Stomach (tissue), 19 donors: ENCODE data around the gene FUT8. TPM values are rescaled to one million over a fixed set of nuclear protein-coding genes. Genes with fewer than 3 reads are reported as not detected.

Source experiments
- DNase-seq, 2 donors: peaks; one replicate each; pipeline versions ENCODE4 v3.0.0 to v3.0.0-alpha.2; 2013 to 2019
- H3K27ac ChIP-seq, 5 donors: fragments of 200-600 bp in 4 of 5; sonication (generic) in 4 of 5; one replicate each; pipeline ENCODE4 v1.5.1; 2013 to 2019; ENCODE audit warnings: mild to moderate bottlenecking in 1 of 5, moderate library complexity in 1 of 5
- H3K27me3 ChIP-seq, 3 donors: fragments of 200-600 bp; sonication (generic); one replicate each; pipeline ENCODE4 v1.5.1; 2017 to 2019; ENCODE audit warnings: mixed run types in 1 of 3
- H3K36me3 ChIP-seq, 4 donors: fragments of 200-600 bp; sonication (generic); 1 replicate in 3 of 4; 2 replicates in 1 of 4; pipeline ENCODE4 v1.5.1; 2016 to 2019
- H3K4me1 ChIP-seq, 4 donors: fragments of 200-600 bp; sonication (generic); one replicate each; pipeline ENCODE4 v1.5.1; 2016 to 2019
- H3K4me3 ChIP-seq, 4 donors: fragments of 200-600 bp; sonication (generic) in 3 of 4; one replicate each; pipeline ENCODE4 v1.5.1; 2016 to 2019; ENCODE audit warnings: mild to moderate bottlenecking in 1 of 4
- H3K9me3 ChIP-seq, 4 donors: fragments of 200-600 bp; sonication (generic); one replicate each; pipeline ENCODE4 v1.5.1; 2016 to 2019
- EP300 ChIP-seq: sonication (generic); formaldehyde crosslinking; IDR thresholded peaks from one replicate; pipeline ENCODE4 v1.6.1; 2017; ENCODE audit warnings: antibody characterized with exemption
- POLR2A ChIP-seq, 4 donors: fragments of 450-650 bp; IDR thresholded peaks; one replicate each; pipeline ENCODE4 v1.6.1; 2016; ENCODE audit warnings: antibody characterized with exemption in 4 of 4, control low read depth in 2 of 4, mild to moderate bottlenecking in 1 of 4, moderate library complexity in 1 of 4
- POLR2AphosphoS5 ChIP-seq, 3 donors: sonication (generic); formaldehyde crosslinking; IDR thresholded peaks; one replicate each; pipeline ENCODE4 v1.6.1; 2016; ENCODE audit warnings: antibody characterized with exemption in 3 of 3
- WGBS, 5 donors: extraction: QIAGEN DNeasy Blood & Tissue Kit in 3 of 5; methylation state at CpG; one replicate each; pipeline versions ENCODE4 v1.1.5 to v1.1.7; 2013 to 2018; 5-methylcytosine and 5-hydroxymethylcytosine counted together
- intact Hi-C: fragments of 100-400 bp; cut with DNase I; formaldehyde crosslinking; loops from one replicate; pipeline ENCODE4 v1.15.1; 2023; ENCODE audit warnings: low total_unique reads
- long read RNA-seq, 10 donors: transcript quantifications; one replicate each; lab custom pipeline, GENCODE V29; 2026
- polyA plus RNA-seq, 3 donors: library from polyadenylated mRNA; stranded (reverse); fragments of 200-250 nt; gene quantifications; one replicate each; pipeline ENCODE4 v1.2.3, GENCODE V29; 2013
- total RNA-seq, 5 donors: library from RNA; depleted of rRNA; stranded (reverse); fragments of >200 nt; gene quantifications; one replicate each; pipeline versions ENCODE4 v1.1.0 to v1.2.3, GENCODE V29; 2014 to 2016
- TF ChIP-seq, protein P1 (sequence below), 7 experiments: fragments of 450-650 bp in 4 of 7; fragments of 200-600 bp in 3 of 7; sonication (generic) in 3 of 7; IDR thresholded peaks; one replicate each; pipeline ENCODE4 v1.5.1; 2016 to 2019; ENCODE audit warnings: antibody characterized with exemption in 7 of 7, control low read depth in 2 of 7, mild to moderate bottlenecking in 1 of 7
- donor health status: healthy with polysubstance abuse.
- donor health status: Bipolar disorder and iron deficiency.
- donor health status: healthy.

Gene FUT8
- 100 to 1,000 TPM in 2 of 5 donors, 10 to 100 TPM in 3; 25.5 to 175 (median 95.5) TPM for total RNA-seq
- polyA plus RNA-seq, result 10 to 100 TPM; 17.4 to 24.3 (median 20.0) TPM
- long read RNA-seq, donor 1, full-length matches to known transcripts, result 1 of 1 reads
- long read RNA-seq, donor 1, partial matches to known transcripts, result 0 of 1 reads
- long read RNA-seq, donor 1, other reads (novel, unspliced or antisense), result 0 of 1 reads
- long read RNA-seq, donor 2, full-length matches to known transcripts, result 1 of 1 reads
- long read RNA-seq, donor 2, partial matches to known transcripts, result 0 of 1 reads
- long read RNA-seq, donor 2, other reads (novel, unspliced or antisense), result 0 of 1 reads
- long read RNA-seq, donor 3, full-length matches to known transcripts, result 2 of 2 reads
- long read RNA-seq, donor 3, partial matches to known transcripts, result 0 of 2 reads
- long read RNA-seq, donor 3, other reads (novel, unspliced or antisense), result 0 of 2 reads
- long read RNA-seq, donor 4, result 0 reads
- long read RNA-seq, donor 5, partial matches to known transcripts, result 0 of 1 reads
- long read RNA-seq, donor 5, other reads (novel, unspliced or antisense), result 0 of 1 reads
- long read RNA-seq, donor 6, full-length matches to known transcripts, result 4 of 23 reads
- long read RNA-seq, donor 6, partial matches to known transcripts, result 0 of 23 reads
- long read RNA-seq, donor 6, other reads (novel, unspliced or antisense), result 19 of 23 reads
- long read RNA-seq, donor 7, full-length matches to known transcripts, result 1 of 1 reads
- long read RNA-seq, donor 7, partial matches to known transcripts, result 0 of 1 reads
- long read RNA-seq, donor 7, other reads (novel, unspliced or antisense), result 0 of 1 reads
- long read RNA-seq, donor 8, full-length matches to known transcripts, result 2 of 2 reads
- long read RNA-seq, donor 8, partial matches to known transcripts, result 0 of 2 reads
- long read RNA-seq, donor 8, other reads (novel, unspliced or antisense), result 0 of 2 reads
- long read RNA-seq, donor 9, full-length matches to known transcripts, result 1 of 1 reads
- long read RNA-seq, donor 9, partial matches to known transcripts, result 0 of 1 reads
- long read RNA-seq, donor 9, other reads (novel, unspliced or antisense), result 0 of 1 reads
- long read RNA-seq, donor 10, result 0 reads

DNA sequence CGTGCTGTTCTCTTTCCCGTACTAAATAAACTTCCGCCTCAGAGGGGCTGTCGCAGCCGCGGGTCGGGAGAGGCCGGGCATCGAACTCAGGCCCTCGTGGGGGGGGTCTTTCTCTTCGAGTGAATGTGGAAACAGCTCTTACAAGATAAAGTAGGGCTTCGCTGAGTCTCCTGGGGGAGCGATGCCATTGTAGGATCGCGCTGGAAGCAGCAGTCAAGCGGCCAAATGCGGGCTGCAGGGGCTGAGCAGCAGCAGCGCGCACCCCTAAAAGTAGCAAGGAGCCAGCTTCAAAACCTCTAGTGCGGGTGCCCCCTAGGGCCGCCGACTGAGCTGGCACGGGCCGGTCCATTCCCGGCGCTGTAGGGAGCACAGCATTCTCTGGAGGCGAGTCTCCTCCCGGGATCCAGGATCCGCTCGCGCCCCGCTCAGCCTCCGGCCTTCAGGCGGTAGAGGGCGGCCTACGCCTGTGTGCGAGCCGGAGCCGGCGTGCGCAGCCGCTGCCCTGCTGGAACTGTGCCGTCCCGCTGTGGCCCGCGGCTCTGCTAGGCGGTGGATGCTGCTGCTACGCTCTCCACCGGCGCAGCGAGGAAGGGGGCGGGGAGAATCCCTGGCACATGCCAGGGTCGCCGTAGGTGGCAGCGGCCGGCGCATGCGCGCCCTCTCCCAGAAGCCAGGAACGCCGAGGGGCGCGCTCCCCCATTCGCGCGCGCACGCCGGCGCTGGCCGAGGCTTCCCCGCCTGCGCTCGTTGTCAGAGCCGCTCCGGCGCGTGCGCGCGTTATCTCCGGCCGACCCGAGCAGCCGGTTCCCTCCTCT lies at the start of gene FUT8:
Gene FUT8, plus strand, starts transcription at position 699 of the 815 bp plus-strand sequence. CDS start 148,834 bp downstream, outside the sequence.
- 0 to 1% (median 0%) methylated on average over 14 to 85 of the region's 85 CpGs for WGBS, 5 donors

DNA sequence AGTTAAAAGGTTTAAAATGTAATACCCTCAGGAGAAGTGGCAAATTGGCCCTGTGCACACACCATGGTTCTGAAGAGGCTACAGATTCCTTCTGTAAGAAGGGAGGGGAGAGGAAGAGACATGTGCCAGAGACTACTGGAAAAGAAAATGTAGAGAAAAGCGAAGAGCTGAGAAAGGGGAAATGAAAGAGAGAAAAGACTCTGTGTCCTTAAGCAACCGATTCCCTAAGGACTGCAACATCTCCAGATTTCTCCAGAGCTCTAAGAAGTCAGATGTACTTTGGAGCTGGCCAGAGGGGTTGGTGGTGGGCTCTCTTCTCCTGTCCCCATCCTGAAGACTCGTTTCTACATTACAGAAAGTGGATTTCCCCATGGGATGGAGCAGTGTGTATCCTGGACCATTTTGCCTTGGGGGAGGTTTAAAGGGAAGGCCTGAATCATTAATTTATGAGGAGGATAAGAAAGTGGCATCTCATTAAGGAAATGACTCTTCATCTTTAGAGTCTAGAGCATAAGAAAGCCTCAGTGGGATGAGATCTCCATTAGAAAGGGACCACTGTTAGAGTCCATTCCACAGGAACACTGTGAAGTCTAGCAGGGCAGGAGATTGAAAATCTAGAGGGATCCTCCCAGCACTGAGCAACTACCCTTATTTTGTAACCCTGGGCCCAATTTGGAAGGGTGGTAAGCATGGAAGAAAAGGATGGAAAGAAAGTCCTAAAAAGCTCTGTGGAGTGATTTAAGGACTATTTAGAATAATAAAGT lies 45.5 kb upstream of the FUT8 start:
- H3K4me1 ChIP-seq, result peaks cover under 1 to 12% (median 7%) of the 10 kb centered on the region in 4 donors
- H3K9me3 ChIP-seq, result no peaks in the 10 kb centered on the region
- TF ChIP-seq, protein P1, sequence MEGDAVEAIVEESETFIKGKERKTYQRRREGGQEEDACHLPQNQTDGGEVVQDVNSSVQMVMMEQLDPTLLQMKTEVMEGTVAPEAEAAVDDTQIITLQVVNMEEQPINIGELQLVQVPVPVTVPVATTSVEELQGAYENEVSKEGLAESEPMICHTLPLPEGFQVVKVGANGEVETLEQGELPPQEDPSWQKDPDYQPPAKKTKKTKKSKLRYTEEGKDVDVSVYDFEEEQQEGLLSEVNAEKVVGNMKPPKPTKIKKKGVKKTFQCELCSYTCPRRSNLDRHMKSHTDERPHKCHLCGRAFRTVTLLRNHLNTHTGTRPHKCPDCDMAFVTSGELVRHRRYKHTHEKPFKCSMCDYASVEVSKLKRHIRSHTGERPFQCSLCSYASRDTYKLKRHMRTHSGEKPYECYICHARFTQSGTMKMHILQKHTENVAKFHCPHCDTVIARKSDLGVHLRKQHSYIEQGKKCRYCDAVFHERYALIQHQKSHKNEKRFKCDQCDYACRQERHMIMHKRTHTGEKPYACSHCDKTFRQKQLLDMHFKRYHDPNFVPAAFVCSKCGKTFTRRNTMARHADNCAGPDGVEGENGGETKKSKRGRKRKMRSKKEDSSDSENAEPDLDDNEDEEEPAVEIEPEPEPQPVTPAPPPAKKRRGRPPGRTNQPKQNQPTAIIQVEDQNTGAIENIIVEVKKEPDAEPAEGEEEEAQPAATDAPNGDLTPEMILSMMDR (IDR thresholded peaks at IDR 0.05), result no peak
- TF ChIP-seq POLR2AphosphoS5 (IDR thresholded peaks at IDR 0.05) (no peak), EP300 (no peak), POLR2A (IDR thresholded peaks at IDR 0.05) (no peak)
- H3K4me3 ChIP-seq, result no peak overlapping the region
- intact Hi-C loops, result no loop called here
- WGBS, 5 donors, result 76 to 95% (median 85%) methylated on average over 3 of the region's 3 CpGs
- H3K36me3 ChIP-seq, result no peaks in the 10 kb centered on the region
- DNase-seq, result no peak
- H3K27ac ChIP-seq, result no peak overlapping the region
- H3K27me3 ChIP-seq, result no peaks in the 10 kb centered on the region

More for the DNA sequence above, at the start of gene FUT8:
- TF ChIP-seq EP300, result no peak
- peak in 1 of 4 donors; percentile 81 for TF ChIP-seq POLR2A (IDR thresholded peaks at IDR 0.05)
- TF ChIP-seq POLR2AphosphoS5 (IDR thresholded peaks at IDR 0.05), result peak; percentile 91 to 99 (median 97)
- TF ChIP-seq, protein P1 (IDR thresholded peaks at IDR 0.05), result peak in 5 of 7 experiments; percentile 45 to 66 (median 52)
- H3K36me3 ChIP-seq, result no peaks in the 10 kb centered on the region
- intact Hi-C loops, result loop anchor here (5.0 kb wide), 1 partner anchor 415 kb away; no protein-coding TSS in a partner anchor
- peak; percentile 98 to 99 for DNase-seq
- H3K4me3 ChIP-seq, result peak within 1 kb of the TSS; percentile 85 to 98 (median 95)
- H3K9me3 ChIP-seq, result no peaks in the 10 kb centered on the region
- H3K27ac ChIP-seq, result peak within 1 kb of the TSS; percentile 89 to 98 (median 96)
- H3K4me1 ChIP-seq, result peaks cover 0 to 51% (median 27%) of the 10 kb centered on the region in 4 donors
- H3K27me3 ChIP-seq, result no peaks in the 10 kb centered on the region

DNA sequence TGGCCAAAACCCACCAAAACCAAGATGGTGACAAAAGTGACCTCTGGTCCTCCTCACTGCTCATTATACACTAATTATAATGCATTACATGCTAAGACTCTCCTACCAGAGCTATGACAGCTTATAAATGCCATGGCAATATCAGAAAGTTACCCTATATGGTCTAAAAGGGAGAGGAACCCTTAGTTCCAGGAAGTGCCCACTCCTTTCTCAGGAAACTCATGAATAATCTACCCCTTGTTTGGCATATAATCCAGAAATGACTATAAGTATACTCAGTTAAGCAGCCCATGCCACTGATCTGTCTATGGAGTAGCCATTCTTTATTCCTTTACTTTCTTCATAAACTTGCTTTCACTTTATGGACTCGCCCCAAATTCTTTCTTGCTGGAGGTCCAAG lies 43.0 kb upstream of the FUT8 start:
- intact Hi-C loops, result no loop called here
- no peak for DNase-seq
- H3K27me3 ChIP-seq, result no peaks in the 10 kb centered on the region
- WGBS, 5 donors, result 82 to 97% (median 91%) methylated on average over 1 of the region's 1 CpG
- H3K27ac ChIP-seq, result no peak overlapping the region
- H3K9me3 ChIP-seq, result no peaks in the 10 kb centered on the region
- peaks cover 0 to 24% (median 5%) of the 10 kb centered on the region in 4 donors for H3K4me1 ChIP-seq
- TF ChIP-seq POLR2A (IDR thresholded peaks at IDR 0.05) (no peak), POLR2AphosphoS5 (IDR thresholded peaks at IDR 0.05) (no peak), EP300 (no peak)
- TF ChIP-seq, protein P1 (IDR thresholded peaks at IDR 0.05), result no peak
- no peak overlapping the region for H3K4me3 ChIP-seq
- H3K36me3 ChIP-seq, result no peaks in the 10 kb centered on the region
